GM19395 (cell line): Measurements from ENCODE around the gene EMX1.

ENCODE experiments used
- ATAC-seq: cut with Tn5 transposase; IDR thresholded peaks from one replicate; pipeline ENCODE4 v1.9.1; 2021; ENCODE audit warnings: mild to moderate bottlenecking, moderate library complexity; ENCODE audit not compliant: unreplicated experiment

The EMX1 gene

GRCh38 chr2:72974436-72974754 is 57.1 kb downstream of the EMX1 start:
- no peak for ATAC-seq

- no peak for ATAC-seq
Observed at GRCh38 chr2:72975017-72975416, 57.7 kb downstream of the EMX1 start.

GRCh38 chr2:72979896-72980295 is 62.6 kb downstream of the EMX1 start:
- no peak for ATAC-seq

GRCh38 chr2:72980535-72981217 is 63.4 kb downstream of the EMX1 start:
- ATAC-seq: no peak

- ATAC-seq: no peak
Observed at GRCh38 chr2:72981536-72981935, 64.2 kb downstream of the EMX1 start.

- no peak for ATAC-seq
Observed at GRCh38 chr2:72982219-72982618, 64.9 kb downstream of the EMX1 start.

- ATAC-seq: no peak
Observed at GRCh38 chr2:72982781-72983499, 65.6 kb downstream of the EMX1 start.

GRCh38 chr2:72983500-72984161 is 66.3 kb downstream of the EMX1 start:
- no peak for ATAC-seq

GRCh38 chr2:72984172-72984671 is 66.9 kb downstream of the EMX1 start:
- ATAC-seq: no peak
